GM18867 (cell line): ENCODE measurements around the gene MYO7A.

Source experiments
- ATAC-seq: cut with Tn5 transposase; IDR thresholded peaks from one replicate; pipeline ENCODE4 v1.9.1; 2021; ENCODE audit warnings: mild to moderate bottlenecking, moderate library complexity; ENCODE audit not compliant: unreplicated experiment

MYO7A gene

DNA sequence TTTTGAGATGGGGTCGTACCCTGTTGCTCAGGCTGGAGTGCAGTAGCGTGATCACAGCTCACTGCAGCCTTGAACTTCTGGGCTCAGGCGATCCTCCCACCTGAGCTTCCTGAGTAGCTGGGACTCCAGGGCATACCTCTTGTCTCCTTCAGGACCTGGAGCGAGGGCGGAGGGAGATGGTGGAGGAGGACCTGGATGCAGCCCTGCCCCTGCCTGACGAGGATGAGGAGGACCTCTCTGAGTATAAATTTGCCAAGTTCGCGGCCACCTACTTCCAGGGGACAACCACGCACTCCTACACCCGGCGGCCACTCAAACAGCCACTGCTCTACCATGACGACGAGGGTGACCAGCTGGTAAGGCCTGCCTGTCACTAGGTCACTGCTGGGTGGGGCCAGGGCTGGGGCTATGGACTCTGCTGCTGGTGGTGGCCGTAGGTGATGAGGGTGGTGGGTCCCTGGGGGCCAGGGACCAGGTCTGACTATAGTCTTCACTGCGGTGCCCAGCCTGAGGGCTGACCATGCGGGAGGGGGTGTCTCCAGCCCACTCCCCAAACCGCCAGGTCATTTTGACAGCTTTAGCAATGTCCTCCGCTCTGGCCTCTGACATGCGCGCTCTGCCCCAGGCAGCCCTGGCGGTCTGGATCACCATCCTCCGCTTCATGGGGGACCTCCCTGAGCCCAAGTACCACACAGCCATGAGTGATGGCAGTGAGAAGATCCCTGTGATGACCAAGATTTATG is 53.9 kb downstream of the MYO7A start:
- ATAC-seq = no peak

DNA sequence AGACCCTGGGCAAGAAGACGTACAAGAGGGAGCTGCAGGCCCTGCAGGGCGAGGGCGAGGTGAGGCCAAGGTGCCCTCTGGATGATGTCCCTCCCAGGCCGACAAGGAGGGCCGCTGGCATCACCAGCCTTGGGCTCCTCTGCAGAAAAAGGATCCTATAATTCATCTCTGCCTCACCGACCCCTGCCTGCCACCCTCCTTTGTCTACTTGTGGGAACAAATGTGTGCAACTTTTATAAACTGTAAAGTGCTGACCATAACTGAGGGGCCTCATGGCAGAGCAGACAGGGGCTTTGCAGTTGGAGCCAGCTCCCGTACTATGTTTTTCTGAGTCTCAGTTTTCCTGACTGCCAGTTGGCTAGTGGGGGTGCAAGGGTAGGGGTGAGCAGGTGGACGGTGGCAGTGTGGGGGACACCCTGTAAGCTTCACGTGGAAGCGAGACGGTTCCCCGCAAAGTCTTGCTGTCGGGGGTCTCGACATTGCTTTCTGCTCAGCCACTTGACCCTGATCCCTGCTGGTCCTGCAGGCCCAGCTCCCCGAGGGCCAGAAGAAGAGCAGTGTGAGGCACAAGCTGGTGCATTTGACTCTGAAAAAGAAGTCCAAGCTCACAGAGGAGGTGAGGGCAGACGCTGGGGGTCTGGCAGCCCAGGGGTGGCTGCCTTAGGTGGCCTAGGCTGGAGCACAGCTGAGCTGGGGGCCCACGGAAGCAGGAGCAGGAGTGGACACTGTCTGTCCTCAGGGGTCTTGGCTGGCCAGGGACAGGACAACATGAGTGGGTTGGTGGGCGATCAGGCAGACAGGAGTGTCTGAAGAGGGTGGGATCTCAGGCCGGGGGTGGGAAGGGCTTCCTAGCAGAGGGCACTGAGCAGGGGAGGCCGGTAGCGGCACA is 54.7 kb downstream of the MYO7A start:
- no peak for ATAC-seq

DNA sequence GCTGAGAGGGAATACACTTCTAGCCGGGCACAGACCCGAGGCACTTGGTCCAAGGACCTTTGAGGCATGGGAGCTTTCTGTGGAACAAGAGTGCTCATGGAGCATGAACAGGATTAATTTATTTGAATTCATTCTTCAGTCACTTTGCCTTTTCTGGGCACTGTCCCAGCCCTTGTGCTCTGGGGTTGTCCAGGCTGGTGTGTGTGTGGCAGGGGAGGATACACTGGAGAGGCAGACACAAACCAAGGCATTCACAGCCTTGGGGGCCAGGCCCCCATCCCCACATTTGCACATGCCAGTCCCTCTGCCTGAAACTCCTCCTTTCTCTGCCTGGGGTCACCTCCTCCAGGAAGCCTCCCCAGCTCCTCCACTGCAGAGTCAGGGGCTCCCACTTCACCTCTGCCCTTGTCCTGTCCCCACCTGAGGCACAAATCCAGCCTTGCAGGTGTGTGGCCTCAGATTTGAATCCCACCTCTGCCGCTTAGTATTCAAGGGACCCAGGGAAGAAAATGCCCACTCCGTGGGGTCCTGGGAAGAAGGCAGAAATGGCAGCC is 55.5 kb downstream of the MYO7A start:
- ATAC-seq = no peak

DNA sequence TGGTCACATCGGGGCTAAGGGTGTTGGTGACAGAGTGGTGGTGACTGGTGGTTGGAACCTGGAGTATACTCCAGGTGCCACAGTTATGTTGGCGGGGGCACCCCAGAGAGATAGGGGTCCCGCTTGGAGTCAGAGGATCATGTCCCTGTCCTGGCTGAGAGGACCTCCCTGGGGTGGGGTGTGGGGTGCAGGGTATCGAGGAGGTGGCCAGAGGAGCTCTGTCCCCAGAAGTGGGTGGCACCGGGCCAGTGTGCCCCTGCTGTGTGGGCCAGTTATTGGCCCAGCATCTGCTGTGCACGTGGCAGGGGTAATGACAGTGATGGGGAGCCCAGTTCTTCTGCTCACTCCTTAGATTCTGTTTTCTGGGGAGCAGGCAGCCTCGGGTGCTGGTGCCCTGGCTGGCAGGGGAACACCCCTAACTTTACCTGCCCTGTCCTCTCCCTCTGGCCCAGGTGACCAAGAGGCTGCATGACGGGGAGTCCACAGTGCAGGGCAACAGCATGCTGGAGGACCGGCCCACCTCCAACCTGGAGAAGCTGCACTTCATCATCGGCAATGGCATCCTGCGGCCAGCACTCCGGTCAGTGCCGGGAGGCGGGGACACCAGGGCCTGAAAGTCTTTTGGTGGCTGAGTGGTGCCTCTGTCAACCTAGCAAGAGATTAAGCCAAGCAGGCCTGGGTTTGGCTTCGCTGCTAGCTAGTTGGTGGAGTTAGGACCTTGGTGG is 56.3 kb downstream of the MYO7A start:
- ATAC-seq = no peak

DNA sequence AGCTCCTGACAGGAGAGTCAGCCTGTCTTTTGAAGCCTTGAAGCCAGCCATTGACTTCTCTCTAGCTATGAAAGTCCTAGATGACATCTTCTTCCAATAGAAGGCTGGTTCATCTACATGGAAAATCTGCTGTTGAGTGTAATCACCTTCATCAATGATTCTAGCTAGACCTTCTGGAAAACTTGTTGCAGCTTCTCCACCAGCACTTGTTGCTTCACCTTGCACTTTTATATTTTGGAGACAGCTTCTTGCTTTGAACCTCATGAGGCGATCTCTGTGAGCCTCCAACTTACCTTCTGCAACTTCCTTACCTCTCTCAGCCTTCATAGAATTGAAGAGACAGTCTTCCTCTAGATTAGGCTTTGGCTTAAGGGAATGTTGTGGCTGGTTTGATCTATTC is 58.3 kb downstream of the MYO7A start:
- ATAC-seq = no peak

DNA sequence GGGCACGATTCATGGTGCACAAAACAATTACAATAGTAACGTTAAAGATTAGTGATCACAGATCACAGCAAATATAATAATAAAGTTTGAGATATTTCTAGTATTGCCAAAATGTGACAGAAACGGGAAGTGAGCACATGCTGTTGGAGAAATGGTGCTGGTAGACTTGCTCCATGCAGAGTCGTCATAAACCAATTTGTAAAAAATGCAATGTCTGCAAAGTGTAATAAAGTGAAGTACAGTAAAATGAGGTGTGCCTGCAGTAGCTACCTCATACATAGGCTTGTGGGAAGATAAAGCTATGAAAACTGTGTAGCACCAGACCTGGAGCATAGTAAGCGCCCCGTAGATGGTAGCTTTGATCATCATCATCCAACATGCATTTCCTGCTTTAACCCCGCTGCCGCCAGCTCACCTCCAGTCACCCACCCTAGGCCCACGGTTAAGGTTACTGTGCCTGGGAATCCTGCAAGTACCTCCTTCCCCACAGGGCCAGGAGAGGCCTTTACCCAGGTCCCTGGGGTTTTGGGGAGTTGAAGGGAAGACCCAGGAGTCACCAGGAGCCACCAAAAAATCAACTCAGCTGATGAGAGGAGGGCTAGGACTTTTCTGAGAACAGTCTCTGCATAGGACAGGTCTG is 59.2 kb downstream of the MYO7A start:
- ATAC-seq = no peak

DNA sequence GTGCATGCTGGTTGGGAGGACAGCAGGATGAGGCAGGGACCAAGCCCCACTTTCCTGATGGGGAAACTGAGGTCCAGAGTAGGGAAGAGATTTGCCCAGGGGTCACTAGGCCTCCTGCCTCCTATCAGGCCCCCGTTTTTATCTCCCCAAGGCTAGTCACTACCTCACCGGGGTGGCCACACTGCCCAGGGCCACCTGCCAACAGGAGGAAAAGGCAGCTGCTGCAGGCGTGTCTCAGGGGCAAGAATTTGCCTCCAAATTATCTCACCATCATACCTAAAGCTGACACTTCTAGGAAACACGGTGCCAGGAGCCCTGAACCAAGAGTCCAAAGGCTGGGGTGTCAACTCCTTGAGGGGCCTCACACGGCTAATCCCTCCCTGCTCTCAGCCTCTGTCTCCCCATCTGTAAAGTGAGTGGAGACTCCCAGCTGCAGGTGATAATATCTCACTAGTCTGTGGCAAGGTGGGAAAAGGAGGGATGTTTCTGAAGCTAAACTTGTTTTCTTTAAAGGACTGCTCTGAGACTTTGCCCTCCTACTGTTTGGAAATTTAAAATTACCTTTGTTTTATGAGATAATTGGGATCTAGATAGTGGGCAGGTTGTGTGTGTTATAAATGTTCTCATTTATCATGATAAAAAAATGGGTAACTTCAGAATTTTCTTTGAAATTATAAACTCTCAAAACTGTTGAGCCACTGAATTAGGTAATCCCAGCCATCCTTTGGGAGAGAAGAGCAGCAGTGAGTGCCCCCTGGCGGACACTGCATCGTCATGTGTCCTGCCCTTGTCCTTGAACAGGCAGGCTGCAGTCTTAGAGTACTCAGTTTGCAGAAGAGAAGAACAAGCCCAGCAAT is 60.0 kb downstream of the MYO7A start:
- ATAC-seq = no peak

DNA sequence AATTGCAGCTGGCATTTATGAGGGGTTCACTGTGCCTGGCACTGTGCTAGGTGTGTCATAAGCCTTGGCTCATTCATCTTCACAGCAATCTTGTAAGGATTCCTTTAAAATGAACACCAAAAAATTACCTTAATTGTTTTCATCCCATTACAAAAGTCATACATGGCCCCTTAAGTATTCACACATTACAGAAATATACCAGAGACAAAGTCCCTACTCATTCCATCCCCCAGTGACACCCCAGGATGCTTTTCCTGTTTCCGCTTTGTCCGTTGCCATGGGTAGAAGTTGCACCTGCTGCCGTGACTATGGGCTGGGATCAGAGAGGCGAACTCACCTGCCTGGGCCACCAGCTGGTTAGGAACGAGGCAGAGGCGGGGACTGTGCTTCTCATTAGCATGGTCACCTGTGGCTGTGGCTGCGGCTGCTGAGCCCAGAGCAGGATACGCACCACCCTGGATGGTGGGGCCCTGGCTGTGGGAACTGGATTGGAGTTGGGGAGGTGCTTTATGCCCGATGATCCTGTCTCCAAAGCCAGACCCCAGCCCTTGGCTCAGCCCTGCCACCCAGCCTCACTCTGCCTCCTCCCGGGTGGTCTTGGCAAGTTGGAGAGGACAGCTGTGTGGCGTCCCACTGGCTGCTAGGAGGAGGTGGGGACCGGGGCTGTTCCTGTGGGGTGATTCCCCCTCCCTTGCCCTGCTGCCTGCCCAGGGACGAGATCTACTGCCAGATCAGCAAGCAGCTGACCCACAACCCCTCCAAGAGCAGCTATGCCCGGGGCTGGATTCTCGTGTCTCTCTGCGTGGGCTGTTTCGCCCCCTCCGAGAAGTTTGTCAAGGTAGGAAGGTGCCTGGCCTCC is 60.8 kb downstream of the MYO7A start:
- no peak for ATAC-seq

DNA sequence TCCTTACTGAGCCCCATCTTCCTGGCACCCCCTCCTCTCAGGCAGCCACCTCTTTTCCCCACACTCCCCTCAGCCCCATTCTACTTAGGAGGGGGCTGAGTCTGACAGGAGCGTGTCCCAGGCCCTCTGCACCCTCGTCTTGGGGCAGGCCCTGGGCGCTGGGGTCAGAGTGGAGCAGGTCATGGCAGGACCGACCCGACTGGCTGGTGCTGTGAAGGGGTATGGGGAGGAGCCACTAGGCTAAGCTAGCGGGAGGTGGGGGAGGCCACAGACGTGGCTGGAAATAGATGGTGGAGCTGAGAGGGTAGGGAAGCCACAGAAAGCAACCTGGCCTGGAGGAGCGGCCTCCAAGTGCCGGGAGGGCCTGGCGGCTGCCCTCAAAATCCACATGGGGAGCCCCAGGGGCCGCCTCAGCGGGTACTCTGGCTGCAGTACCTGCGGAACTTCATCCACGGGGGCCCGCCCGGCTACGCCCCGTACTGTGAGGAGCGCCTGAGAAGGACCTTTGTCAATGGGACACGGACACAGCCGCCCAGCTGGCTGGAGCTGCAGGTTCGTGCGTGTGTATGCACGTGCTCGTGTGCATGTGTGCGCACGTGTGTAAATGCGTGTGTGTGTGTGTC is 61.7 kb downstream of the MYO7A start:
- ATAC-seq = no peak

DNA sequence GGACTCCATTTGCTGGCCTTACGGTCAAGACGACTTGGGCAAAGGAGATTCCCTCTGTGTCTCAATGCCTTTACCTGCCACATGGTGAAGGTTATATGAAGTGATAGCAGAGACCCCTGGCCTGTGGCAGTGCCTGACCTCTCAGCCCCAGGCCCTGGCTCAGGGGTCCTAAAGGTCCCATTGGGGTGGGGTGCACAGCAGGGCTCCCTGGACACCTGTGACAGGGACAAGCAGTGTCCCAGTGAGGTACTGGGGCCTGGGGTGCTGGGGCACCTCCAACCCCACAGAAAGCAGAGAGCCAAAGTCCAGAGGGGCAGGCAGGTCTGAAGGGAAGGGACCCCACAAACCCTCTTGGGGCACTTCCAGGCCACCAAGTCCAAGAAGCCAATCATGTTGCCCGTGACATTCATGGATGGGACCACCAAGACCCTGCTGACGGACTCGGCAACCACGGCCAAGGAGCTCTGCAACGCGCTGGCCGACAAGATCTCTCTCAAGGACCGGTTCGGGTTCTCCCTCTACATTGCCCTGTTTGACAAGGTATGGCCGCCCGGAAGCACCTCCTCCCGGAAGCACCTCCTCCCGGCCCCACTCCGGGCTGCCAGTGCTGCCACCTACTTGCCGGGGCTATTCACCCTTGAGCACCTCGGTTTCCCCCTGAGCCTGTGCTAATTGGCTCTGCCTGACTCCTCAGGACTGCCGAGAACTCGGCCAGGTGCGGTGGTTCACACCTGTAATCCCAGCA is 62.5 kb downstream of the MYO7A start:
- ATAC-seq = no peak

DNA sequence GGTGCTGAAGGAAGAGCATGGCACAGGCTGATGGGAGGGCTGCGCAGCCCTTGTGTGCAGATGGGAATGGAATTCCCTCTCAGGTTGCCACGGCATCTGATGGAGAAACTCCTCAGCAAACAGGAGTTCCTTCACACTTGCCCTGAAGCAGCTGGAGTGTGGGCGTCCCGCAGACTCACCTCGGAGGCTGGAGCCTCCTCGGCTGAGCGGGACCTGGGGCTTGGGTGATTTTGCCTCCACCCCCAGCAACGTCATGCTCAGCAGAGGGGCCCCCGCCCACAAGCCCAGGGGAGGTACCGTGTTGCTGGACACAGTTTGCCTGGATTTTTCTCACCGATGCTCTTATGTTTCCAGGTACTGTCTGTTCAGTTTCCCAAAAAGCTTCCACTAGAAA is 63.4 kb downstream of the MYO7A start:
- no peak for ATAC-seq

DNA sequence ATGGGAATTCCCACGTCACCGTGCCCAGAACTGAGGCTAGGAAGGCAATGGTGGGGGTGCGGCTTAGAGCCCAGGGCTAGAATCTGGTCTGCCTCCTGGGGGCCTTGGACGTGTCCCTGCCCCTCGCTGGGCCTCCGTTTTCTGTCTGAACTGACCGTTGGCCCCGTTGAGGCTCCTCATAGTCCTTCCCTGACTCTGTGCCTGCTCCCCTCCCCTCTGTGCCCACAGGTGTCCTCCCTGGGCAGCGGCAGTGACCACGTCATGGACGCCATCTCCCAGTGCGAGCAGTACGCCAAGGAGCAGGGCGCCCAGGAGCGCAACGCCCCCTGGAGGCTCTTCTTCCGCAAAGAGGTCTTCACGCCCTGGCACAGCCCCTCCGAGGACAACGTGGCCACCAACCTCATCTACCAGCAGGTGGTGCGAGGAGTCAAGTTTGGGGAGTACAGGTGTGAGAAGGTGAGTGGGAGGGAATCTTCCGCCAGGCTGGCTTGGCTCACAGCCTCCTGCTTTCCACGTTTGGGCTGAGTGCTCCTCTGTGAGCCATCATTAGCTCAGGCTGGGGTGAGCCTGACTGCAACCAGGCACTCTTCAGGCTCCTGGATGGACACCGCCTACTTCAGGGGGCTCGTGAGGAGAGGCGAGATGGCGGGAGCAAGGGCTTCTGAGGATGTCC is 63.9 kb downstream of the MYO7A start:
- peak; percentile 60 for ATAC-seq

DNA sequence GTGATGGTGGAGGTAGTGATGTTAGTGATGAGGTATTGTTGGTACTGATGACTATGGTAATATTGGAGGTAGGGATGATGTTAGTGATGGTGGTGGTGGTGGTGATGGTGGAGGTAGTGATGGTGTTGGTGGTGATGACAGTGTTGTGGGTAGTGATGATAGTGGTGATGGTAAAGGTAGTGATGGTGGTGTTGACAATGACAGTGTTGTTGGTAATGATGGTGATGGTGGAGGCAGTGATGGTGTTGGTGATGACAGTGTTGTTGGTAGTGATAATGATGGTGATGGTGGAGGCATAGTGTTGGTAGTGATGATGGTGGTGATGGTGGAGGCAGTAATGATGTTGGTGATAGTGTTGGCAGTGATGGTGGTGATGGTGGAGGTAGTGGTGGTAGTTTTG is 65.1 kb downstream of the MYO7A start:
- ATAC-seq = no peak

DNA sequence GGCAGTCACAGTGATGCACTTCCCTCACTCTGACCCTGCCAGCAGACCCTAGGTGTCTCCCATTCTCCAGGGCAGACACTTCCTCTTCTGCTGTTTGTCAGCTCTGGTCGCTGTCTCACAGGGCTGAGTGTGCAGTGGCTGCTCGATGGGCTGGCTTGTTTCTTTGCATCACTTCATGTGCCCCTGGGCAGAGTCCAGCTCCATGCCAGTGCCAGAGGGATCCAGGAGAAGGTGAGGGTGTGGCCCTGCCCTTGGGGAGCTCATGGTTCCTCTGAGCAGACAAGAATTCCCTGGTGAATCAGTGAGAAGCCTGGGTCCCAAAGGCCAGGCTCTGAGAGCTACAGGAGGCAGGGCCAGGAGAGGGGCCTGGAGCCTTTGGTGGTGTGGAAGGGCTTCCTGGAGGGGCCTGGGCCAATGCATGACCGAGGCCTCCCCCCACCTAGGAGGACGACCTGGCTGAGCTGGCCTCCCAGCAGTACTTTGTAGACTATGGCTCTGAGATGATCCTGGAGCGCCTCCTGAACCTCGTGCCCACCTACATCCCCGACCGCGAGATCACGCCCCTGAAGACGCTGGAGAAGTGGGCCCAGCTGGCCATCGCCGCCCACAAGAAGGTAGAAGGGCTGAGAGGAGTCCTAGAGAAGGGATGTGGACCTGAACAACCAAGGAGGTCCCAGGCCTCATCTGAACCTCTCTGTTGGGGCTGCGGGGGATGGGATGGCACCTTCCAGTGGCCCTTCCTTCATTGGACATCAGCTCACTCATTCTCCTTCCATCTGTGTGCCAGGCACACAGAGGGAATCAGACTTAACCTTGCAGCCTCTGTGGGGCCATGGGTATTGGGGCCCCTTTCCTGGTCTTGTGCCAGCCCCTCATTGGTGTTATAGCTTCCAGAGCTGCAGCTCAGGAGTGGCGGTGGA is 66.1 kb downstream of the MYO7A start:
- ATAC-seq = no peak

DNA sequence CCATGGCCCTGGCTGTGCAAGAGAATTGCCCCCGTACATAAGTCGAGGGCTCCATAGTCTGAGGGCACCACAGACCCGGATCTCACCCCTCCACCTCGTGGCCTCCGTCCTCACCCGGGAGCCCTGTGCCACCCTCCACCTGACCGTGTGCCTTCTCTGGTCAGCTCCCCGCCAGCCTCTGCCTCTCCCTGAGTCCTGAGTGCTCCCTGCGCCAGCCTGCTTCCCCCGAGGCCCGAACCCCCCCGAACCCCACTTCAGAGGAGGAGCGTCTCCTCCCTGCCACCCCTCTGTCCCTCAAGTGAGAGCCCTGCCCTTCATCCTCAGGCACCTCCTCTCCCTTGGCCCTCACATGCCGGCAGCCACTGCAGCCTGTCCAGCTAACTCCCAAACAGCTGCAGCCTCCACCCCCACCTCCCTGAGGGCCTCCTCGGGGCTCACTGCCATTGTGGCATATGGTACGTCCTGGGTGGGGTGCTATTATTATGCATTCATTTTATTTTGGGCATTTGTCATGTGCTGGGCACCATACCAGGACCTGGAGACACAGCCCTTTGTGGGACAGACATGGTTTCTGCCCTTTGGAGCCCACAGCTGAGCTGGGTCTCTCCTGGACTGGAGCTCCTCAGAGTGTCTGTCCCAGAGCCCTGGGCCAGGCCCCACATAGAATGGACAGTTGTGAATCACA is 67.2 kb downstream of the MYO7A start:
- ATAC-seq = no peak

DNA sequence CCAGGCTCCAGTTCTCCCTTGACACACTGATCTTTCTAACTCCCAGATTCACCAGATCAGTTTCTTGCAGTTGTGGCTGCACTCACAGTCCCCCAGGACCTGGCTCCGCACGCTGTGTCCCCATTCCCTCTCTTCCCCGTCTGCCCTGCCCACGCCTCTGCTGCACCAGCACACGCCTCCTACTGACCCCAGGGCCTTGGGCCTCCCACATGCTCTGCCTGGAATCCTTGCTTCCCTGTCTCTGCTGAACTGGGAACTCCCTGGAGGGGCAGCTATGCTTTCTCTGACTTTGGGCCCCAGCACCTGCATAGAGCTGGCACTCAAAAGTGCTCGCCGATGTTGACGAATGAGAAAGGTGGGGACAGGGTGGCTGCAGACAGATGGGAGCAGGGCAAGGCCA is 68.9 kb downstream of the MYO7A start:
- ATAC-seq = no peak
